Smooth muscle cell of the brain vasculature (primary cell): ENCODE data around the gene PLPPR2.
"Not testable (repeated sequence)": the region's sequence is repeated elsewhere in the genome, so short reads cannot be mapped to it uniquely, and the experiment has no call there.

Source experiments
- DNase-seq: peaks from one replicate; pipeline ENCODE4 v3.0.0-alpha.2; 2012; ENCODE audit warnings: low read depth, low spot score

Gene PLPPR2

DNA sequence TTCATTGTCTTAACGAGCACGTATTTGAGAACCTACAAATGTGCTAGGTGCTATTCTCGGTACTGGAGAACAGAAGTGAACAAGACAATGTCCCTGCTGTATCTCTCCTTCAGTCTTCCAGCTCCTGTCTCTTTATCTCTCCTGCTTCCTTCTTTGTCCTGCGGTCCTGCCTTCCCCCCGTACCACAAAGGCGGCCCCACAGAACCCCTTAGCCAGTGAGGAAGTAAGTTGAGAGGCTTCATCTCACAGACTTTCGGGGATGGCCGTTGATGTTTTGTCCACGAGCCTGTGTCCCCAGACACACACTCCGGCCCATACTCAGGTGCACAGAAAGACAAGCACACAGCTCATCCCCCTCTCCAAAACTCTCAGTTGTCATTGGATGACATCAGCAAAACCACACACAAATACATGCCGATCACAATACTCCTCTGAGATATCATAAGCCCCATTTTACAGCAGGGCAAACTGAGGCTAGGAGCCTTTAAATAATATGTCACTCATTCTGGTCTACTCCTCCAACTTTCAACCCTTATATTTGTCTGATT lies 18.7 kb downstream of the PLPPR2 start:
- DNase-seq = no peak

DNA sequence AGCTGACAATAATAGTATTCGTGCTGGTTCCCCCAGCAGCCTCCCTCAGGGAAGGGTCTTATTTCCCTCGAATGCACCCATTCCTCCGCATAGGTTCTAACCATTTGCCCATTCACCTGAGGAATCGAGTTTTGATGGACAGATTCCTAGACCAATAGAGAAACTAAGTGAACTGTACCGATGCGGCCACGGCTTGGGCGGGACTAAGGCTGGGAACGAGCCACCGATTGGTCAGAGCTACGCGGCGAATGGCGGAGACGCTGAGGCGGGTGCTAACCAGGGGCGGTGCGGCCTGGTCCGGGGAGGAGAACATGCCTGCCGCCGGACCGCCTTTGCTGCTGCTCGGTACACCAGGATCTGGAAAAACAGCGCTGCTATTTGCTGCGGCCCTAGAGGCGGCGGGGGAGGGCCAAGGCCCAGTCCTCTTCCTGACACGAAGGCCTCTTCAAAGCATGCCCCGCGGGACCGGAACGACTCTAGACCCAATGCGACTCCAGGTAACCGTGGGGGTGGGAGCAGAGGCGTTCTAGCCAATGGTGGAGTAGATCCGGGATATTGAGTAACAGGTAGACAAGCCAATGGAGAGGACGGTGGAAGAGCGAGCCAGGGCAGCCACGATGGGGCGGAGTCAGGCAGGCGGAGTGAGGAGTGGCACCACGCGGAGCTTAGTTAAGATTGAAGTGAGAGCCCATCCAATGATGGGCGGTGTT lies 19.4 kb downstream of the PLPPR2 start, which contains the start of gene SWSAP1:
TSS of gene SWSAP1 (plus strand) at position 234 of the 710 bp plus-strand sequence. CDS start at position 249, 15 bp downstream.
- peak; percentile 98 for DNase-seq

DNA sequence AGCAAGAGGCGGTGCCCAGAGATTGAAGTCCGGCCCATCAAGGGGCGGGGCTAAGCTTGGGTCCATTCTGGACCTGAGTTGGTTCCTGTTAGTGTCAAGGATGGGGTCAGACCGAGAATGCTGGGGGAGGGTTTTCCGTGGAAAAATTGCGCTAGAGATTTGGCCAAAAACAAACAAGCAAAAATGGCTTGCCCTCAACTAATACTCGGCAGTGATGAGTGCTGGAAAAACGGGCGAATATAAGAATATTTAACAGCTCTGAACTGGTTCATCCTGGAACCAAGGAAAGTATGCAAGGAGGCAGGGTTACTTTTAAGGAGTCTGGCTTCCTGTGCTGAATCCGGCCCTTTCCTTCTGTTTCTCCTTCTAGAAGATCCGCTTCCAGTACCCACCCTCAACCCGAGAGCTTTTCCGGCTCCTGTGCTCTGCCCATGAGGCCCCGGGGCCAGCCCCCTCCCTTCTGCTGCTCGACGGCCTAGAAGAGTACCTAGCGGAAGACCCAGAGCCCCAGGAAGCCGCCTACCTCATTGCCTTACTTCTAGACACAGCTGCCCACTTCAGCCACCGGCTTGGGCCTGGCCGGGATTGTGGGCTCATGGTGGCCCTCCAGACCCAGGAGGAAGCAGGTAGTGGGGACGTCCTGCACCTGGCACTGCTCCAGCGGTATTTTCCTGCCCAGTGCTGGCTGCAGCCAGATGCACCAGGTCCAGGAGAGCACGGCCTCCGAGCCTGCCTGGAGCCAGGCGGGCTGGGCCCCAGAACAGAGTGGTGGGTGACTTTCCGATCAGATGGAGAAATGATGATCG lies 20.1 kb downstream of the PLPPR2 start:
- no peak for DNase-seq

DNA sequence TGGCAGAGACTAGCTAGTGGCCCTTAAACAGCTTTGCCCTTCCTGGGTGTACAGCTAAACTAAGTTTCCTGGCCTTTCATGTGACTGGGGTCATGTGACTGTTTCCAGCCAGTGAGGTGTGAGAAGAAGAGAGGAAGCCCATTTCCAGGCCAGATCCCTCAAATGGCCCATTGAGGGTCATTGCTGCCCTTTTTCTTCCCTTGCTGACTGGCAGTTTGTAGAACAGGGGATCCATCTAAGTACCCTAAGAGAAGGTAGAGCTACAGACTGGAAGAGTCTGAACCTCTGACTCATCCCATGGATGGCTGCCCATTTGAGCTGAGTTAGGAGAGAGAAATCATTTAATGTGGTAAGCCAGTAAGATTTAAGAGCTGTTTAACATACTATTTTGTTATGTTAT lies 22.0 kb downstream of the PLPPR2 start:
- DNase-seq = no peak

DNA sequence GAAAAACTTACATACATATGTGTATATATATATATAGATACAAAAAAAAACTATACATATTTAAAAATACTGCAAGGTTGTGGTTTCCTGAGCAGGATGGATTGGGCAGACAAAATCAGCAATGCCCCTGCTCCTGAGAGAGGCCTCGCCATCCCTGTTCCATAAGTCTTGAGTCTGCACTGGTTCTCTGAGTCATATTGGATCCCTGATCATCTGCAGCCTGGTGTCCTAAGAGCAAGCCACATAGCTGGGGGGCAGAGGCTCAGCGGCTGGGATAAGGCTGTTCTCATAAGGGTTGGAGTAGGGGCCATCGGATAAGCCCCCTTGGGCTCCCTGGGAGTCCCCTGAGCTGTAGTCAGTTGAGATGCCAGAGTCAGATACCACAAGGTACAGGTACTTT lies 22.5 kb downstream of the PLPPR2 start:
- no peak for DNase-seq

DNA sequence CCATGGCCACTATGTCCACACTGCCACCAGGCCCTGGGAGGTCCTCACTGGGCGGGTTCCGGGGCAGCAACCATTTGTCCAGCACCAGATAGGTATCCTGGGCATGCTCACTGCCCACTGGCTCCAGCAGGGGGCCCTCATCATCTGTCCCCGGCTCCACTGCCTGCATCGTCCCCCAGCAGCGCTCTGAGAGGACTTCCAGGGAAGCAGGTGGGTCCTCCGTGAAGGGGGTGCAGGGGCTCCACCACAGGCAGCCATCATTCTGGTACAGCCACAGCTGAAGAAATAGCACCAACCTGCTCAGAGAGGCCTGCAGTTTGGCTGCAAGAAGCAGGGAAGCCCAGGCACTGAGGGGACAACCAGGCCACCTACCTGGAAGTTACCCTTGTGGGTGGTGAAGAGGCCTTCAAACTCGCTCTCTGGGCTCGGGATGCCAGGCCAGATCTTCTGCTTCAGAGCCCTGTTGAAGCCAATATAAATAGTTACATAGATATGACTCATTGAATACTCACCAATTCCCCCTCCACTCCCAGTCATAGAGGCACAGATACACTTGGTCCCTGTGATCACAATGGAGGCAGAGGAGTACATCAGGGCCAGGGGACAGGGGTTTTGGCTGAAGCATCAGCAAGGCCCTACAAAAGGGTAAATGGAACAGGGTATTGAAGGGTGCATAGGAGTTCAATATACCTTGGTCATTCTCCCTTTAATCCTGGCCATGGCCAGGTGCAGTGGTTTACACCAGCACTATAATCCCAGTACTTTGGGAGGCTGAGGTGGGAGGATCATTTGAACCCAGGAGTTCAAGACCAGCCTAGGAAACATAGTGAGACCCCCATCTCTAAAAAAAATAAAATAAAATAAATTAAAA lies 23.3 kb downstream of the PLPPR2 start:
- no peak for DNase-seq

DNA sequence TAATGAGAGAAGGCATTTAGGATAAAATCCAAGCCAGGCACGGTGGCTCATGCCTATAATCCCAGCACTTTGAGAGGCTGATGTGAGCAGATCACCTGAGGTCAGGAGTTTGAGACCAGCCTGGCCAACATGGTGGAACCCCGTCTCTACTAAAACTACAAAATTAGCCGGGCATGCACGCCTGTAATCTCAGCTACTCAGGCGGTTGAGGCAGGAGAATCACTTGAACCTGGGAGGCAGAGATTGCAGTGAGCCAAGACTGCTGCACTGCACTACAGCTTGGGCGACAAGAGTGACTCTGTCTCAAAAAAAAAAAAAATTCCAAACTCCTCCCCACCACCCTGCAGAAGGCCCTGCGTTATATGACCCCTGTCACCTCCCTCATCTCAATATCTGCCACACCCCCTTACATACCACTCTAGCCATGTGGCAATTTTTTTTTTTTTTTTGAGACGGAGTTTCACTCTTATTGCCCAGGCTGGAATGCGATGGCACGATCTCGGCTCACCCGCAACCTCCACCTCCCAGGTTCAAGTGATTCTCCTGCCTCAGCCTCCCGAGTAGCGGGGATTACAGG lies 24.1 kb downstream of the PLPPR2 start:
- DNase-seq = not testable (repeated sequence)

DNA sequence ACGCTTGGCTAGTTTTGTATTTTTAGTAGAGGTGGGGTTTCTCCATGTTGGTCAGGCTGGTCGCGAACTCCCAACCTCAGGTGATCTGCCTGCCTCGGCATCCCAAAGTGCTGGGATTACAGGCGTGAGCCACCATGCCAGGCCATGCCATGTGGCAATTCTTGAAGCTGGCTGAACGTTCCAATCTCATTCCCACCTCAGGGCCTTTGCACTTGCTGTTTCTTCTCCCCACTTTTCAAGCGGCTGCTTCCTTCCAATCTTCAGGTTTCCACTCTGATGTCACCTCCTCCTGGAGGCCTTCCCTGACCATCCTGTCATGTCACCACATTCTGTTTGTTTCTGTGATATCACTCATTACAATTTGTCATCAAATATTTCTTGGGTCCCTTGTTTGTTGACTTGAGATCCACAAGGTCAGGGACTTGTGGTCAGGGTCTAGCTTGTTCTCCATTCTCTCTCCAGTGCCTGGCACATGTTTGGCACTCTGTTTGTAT lies 24.7 kb downstream of the PLPPR2 start:
- no peak for DNase-seq

DNA sequence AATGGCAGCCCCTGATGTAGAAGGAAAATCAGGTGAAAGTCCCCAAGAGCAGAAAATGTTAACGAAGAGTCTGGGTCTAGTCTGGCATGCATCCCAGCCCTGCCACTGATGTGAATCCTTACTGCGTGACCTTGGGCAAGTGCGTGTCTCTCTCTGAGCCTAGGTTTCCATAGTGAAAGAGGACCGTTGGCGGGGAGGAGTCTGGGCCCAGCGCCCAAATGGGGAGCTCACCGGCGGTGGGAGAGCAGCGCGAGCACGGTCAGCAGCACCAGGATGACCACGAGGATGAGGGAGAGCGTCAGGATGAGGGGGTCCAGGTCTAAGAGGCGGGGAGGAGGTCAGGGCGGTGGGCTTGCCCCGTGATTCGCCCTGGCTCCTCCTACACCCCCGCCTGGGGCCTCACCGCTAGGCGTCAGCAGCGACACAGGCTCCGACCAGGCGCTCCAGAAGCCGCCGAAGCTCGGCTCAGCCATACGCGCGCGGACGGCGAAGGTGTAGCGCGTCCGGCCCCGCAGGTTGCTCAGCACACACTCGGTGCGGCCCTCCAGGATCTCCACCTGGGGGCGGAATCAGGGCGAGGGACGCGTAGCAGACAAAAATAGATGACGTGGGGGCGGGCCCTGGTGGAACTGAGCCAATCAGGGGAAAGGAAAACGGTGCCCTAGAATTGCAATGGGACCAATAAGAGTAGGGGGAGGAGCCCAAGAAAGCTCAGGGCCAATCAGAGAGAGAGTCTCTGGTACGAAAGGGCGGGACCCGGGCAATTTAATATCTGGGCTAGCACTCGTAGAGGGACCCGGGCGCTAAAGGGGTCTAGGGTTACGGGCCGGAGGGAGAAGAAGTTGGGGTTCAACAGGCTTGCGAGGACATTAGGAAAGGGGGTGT lies 25.7 kb downstream of the PLPPR2 start:
- DNase-seq = peak; percentile 75

DNA sequence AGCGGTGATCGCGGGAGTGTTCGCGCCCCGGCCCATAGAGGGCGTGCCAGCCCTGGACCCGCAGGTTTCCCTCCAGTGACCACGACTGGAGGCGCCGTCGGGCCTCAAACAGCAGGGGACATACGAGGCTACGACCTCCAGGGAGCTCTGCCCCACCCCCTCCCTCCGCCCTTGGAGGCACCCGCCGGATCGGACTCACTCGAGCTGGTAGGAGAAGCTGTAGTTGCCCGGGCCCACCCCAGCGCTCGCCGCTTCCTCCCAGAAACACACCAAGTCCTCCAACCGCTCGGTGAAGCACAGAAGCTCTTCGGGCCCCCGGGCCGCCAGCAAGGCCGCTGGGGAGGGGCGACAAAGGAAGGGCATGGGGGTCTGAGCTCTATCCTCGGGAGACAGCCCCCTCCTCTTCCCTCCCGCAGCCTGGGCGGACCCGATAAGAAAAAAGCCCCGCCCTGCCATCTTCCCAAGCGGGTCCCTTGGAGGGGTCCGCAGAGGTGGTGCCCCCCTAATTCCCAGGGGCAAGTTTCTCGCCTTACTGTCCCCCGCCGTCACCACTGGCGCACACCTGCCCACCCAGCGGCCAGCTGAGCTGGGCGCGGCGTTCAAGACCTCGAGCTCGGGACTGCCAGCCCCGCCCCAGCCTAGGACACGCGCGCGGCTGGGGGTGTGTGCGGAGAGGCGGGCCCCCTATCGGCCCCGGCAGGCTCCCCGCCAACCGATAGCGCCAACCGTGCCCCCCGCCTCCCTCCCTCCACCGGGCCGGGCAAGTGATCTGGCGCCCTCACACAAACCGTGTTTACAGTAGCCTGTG lies 27.9 kb downstream of the PLPPR2 start:
- DNase-seq = no peak

DNA sequence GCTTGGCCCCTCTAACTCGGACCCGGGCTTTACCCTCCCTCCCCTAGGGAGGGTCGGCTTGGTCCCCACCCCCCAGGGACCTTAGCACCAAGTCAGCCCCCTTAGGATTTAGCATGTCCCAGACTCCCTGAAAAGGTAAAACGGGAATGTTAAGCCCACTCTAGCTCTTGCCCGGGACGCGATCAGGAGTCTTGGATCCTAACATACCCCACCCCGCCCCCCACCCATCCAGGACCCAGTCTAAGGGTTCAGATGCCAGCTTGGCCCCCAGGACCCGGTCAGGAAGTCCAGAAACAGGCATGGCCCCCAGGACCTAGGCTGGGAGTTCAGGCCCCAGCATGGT lies 28.4 kb downstream of the PLPPR2 start:
- DNase-seq = no peak

DNA sequence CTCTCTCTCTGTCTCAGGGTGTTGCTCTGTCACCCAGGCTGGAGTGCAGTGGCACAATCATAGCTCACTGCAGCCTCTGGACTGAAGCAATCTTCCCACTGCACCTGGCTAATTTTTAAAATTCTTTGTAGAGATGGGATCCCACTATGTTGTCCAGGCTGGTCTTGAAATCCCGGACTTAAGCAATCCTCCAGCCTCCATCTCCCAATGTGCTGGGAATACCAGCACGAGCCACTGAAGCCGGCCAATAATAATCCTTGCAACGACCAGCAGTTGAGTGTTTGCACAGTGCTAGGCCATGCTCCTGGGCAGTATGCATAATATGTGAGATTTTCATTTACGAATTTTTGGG lies 29.5 kb downstream of the PLPPR2 start:
- DNase-seq = no peak

DNA sequence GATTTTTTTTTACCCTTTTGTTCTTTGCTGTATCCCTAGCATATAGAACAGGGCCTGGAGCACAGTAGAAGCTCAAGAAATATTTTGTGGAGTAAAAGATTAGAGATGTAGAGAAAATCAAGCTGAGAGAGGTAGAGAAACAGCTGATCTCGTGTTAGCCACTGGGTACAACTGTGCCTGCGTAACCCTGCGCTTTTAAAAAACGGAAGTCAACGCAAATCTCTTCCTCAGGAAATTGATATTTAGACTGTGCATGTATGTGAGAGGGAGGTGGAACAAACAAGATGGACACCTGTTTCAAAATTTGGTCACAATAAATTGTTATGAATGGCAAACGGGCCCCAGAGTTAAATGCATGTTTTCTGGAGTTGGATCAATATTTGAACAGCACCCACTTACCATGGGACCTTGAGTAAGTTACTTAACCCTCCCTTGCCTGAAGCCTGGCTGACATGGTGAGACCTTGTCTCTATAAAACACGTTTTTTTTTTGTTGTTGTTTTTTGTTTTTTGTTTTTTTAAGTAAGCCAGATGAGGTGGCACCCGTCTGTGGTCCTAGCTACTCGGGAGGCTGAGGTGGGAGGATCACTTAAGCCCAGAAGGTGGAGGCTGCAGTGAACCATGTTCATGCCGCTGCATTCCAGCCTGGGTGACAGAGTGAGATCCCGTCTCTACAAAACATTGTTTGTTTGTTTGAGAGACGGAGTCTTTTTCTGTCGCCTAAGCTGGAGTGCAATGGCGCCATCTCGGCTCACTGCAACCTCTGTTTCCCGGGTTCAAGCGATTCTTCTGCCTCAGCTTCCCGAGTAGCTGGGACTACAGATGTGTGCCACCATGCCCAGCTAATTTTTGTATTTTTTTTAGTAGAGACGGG lies 32.2 kb downstream of the PLPPR2 start:
- DNase-seq = no peak

DNA sequence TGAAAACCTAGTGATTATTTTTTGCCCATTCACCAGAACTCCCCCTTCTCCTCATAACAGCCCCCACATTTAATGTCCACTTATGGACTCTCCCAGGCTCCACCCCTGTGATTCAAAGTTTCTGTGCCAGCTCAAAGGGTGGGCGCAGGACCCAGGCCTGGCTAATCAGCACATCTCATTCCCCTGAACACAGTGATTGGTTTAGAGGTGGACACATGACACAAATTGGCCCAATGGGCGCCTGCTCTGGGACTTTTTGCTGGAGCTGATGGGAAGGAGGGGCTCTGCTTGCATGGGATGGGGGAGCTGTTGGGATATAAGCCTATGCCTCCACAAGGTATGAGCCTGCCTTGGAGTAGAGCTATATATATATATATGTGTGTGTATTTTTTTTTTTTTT lies 35.1 kb downstream of the PLPPR2 start:
- DNase-seq = no peak

DNA sequence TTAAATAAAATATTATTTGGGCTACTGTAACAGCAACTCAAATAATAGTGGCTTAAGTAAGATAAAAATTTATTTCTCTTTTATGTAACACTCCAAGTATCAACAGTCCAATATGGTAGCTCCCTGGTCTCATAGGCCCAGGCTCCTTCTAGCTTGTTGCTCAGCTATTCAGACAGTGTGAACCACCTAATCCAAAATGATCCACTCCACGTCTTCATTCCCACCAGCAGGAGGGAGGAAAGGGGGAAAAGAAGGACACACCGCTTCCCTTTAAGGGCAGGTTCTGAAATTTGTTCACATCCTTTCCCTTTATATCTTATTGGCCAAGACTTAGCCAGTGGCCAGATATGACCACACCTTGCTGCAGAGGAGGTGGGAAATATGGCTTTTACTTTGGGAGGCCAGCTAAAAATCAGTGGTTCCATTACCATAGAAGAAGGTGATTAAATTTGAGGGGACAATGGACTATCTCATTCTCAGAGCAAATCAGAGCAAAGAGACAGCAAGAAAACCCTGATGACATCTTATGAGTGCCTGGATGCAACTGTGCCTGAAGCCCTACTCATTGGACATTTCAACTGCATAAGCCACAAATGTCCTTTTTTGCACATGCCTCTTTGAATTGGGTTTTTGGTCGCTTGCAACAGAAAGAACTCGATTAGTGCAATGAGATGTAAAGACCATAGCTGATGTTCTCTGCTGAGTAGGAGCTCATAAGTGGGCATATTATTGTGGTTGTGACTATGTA lies 35.9 kb downstream of the PLPPR2 start:
- no peak for DNase-seq

DNA sequence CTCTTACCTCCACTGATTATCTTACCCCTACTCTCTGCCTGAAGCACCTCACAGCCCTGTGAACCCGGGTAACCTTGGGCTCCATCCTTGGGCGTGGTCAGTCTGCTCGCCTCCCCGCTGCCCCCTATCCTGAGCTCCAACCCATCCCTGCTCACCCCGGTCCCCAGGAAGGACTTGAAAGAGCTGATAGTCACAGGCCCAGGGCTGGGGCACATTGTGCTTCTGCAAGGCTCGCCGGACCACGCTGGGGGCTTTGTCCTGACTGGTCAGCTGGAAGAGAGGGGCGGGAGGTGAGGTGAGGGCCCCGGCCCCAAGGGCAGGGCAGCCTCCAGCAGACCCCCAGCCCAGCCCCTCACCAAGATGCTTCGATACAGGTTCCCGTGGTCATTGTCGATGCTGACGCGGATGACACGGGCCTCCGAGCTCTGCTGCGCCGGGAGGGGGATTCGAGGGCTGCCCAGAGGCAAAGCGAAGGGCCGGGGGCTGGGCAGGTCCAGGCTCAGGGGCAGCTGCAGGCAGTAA lies 41.9 kb downstream of the PLPPR2 start:
- DNase-seq = no peak

DNA sequence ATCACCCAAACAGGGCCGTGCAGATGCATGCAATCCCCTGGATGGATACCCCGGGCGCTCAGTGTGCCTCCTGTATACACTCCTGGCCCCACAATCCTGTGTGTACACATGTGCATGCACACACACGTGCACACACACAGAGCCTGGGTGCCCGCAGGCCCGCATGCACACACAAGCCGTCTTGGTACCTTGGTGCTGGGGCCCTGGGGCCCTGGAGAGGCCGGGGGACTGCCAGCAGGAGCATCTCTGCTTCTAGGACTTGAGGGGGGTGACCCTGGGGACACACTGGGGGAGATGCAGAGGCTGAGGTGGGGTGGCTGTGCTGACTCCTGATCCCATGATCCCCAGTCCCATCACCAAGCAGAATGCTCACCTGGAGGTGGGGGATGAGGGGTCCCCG lies 44.4 kb downstream of the PLPPR2 start:
- no peak for DNase-seq

DNA sequence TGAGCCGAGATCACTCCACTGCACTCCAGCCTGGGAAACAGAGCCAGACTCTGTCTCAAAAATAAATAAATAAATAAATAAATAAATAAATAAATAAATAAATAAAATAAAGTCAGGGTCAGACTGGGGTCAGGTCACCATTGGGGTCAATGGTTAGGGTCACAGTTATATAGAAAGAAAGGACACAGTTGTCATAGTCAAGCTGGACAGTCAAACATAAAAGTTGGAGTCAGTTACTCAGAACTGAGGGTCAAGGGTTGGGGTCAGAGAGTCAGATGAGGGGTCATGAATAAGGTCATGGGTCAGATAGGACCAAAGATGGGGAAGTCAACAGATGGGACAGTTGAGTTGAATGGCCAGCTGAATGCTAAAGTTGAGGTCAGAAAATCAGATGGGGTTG lies 45.6 kb downstream of the PLPPR2 start:
- no peak for DNase-seq
